HG02852 (cell line): Measurements from ENCODE around the gene USP40.
"Not testable (repeated sequence)": the region's sequence is repeated elsewhere in the genome, so short reads cannot be mapped to it uniquely, and the experiment has no call there.

Experiments
- ATAC-seq: cut with Tn5 transposase; IDR thresholded peaks from one replicate; pipeline ENCODE4 v1.9.1; 2021; ENCODE audit warnings: mild to moderate bottlenecking, moderate library complexity; ENCODE audit not compliant: unreplicated experiment

USP40 gene, protein sequence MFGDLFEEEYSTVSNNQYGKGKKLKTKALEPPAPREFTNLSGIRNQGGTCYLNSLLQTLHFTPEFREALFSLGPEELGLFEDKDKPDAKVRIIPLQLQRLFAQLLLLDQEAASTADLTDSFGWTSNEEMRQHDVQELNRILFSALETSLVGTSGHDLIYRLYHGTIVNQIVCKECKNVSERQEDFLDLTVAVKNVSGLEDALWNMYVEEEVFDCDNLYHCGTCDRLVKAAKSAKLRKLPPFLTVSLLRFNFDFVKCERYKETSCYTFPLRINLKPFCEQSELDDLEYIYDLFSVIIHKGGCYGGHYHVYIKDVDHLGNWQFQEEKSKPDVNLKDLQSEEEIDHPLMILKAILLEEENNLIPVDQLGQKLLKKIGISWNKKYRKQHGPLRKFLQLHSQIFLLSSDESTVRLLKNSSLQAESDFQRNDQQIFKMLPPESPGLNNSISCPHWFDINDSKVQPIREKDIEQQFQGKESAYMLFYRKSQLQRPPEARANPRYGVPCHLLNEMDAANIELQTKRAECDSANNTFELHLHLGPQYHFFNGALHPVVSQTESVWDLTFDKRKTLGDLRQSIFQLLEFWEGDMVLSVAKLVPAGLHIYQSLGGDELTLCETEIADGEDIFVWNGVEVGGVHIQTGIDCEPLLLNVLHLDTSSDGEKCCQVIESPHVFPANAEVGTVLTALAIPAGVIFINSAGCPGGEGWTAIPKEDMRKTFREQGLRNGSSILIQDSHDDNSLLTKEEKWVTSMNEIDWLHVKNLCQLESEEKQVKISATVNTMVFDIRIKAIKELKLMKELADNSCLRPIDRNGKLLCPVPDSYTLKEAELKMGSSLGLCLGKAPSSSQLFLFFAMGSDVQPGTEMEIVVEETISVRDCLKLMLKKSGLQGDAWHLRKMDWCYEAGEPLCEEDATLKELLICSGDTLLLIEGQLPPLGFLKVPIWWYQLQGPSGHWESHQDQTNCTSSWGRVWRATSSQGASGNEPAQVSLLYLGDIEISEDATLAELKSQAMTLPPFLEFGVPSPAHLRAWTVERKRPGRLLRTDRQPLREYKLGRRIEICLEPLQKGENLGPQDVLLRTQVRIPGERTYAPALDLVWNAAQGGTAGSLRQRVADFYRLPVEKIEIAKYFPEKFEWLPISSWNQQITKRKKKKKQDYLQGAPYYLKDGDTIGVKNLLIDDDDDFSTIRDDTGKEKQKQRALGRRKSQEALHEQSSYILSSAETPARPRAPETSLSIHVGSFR

DNA sequence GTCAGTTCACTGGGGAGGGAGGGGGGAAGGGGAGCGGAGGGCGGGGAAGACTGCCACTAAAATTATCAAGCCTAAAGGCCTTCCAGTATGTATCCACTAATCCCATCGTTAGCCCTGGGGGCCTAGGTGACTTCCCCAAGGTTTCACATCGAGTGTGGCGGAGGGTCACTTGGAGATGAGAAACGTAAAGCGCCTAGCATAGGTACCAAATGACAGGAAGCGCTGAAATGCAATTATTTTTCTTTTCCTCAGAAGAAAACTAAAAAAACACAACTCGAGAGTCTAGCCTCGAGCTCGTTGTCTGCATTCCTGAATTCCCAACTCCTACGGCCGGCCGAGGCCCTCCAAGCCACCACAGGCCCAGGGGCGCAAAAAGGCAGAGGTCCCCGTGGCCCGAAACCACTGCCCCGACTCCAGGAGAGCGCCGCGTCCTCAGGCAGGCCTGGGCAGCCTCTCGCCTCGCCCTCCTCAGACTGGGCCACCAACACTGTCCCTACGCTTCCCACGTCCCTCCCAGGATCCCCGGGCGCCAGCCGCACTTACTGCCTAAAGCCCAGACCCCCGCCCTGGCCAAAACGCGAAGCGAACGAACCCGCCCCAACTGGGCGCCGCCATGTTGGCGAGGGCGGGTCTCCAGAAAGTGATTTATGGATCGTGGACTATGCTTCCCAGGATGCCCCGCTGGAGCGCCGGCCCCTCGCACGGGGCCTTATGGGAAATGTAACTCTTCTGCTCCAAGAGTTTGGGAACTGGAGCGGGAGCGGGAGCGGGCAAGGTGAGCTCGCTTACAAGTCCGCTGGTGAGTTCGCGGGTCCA lies at the start of gene USP40:
Gene USP40, minus strand, starts transcription at position 642 of the 816 bp plus-strand sequence. CDS start 1,228 bp downstream, outside the sequence.
- peak; percentile 84 for ATAC-seq

DNA sequence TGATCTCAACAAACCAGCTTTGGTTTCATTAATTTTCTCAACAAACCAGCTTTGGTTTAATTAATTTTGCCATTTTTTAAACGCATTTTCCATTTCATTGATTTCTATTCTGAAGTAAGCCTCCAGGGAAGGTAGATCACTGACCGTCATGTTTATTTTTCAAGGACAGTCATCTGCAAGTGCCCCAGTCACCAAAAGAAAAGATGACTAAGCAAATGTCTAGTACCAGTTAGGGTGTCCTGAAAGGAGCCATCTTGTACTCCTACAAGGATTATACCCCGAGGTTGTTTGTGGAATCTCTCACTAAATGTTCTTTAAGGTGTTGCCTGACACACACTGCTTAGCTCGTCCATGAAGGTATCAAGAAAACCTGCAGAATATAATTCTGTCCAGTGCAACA lies 44.7 kb upstream of the USP40 start:
- ATAC-seq = no peak

DNA sequence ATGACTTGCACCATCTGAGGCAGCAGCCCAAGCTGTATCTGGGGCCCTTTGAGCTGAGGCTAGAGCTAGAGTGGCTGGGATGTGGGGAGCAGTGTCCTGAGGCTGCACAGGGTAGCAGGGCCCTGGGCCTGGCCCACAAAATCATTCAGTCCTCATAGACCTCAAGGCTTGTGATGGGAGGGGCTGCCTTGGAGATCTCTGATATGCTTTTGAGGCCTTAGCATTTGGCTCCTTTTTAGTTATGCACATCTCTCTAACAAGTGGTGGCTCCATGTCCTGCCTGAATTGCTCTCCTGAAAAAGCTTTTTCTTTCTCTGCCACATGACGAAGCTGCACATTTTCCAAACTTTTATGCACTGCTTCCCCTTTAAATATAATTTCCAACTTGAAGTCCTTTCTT lies 39.1 kb upstream of the USP40 start:
- no peak for ATAC-seq

DNA sequence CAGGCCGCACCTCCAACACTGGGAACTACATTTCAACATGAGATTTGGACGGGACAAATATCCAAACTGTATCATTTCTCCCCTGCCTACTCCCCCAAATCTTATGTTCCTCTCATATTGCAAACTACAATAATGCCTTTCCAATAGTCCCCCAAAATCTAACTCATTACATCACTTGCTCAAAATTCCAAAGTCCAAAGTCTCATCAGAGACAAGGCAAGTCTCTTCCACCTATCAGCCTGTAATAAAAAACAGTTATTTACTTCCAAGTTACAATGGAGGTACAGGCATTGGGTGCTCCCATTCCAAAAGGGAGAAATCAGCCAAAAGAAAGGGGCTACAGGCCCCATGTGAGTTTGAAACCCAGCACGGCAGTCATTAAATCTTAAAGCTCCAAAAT lies 38.2 kb upstream of the USP40 start:
- ATAC-seq = no peak

DNA sequence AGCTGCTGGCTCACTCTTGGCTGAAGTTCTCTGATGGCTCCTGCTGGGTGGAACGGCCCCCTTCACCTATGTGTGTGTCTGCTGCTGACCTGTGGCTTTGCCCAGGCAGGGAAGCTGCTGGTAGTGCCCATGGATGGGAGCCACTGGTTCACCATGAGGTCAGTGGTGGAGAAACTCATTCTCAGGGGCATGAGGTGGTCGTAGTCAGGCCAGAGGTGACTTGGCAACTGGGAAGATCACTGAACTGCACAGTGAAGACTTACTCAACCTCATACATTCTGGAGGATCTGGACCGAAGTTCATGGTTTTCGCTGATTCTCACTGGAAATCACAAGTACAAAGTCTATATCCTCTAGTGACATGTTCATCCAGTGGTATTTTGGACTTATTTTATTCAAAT lies 36.9 kb upstream of the USP40 start:
- ATAC-seq = no peak

DNA sequence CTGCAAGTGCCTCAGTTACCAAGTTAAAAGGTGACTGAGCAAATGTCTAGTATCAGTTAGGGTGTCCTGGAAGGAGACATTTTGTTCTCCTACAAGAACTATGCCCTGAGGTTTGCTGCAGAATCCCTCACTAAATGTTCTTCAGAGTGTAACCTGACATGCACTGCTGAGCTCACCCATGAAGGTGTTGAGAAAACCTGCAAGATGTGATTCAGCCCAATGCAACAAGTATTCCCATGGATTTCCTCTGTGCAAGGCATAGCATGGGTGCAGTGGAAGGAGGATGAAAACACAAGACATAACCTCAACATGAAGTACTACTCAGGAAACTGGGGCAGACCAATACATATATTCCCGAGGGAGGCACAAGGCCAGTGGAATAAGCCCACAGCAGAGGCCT lies 35.5 kb upstream of the USP40 start:
- ATAC-seq = no peak

DNA sequence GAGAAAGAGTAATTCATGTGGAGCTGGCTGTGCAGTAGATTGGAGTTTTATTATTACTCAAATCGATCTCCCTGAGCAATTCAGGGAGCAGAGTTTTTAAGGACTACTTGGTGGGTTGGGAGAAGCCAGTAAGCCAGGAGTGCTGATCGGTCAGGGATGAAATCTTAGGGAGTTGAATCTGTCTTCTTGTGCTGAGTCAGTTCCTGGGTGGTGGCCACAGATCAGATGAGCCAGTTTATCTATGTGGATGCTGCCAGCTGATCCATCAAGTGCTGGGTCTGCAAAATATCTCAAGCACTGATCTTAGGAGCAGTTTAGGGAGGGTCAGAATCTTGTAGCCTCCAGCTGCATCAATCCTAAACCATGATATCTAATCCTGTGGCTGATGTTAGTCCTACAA lies 33.8 kb upstream of the USP40 start:
- ATAC-seq = no peak

DNA sequence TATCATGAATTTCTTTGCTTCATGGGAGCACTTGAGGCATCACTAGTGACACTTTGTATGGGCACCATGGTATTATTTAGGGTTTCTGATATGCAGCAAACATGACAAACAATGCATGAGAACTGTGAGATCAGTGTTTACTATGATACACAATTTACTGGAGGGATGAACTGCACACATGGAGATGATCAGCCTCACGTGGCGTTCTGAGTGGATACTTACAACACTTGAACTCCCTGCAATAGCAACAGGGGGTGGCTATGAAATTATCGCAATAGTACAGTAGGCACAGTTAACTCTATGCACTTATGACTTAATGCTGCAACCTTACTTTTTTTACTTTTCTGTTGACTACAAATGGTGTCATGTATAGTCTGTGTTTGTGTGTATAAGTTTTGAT lies 32.4 kb upstream of the USP40 start:
- no peak for ATAC-seq

DNA sequence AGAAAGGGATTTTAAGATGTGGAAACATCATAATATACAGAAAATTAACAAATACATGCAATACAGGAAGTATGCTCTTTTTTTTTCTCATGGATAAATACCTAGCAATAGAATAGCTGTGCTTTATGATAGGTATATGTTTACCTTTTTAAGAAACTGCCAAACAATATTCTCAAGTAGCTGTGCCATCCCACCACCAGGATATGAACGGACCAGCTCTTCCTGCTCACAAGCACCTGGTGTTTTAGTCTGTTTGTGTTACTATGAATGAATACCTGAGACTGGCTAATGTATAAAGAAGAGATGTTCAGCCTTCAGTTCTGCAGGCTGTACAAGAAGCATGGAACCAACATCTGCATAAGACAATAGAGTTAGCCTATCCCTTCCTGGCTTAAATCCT lies 30.9 kb upstream of the USP40 start:
- ATAC-seq = no peak

DNA sequence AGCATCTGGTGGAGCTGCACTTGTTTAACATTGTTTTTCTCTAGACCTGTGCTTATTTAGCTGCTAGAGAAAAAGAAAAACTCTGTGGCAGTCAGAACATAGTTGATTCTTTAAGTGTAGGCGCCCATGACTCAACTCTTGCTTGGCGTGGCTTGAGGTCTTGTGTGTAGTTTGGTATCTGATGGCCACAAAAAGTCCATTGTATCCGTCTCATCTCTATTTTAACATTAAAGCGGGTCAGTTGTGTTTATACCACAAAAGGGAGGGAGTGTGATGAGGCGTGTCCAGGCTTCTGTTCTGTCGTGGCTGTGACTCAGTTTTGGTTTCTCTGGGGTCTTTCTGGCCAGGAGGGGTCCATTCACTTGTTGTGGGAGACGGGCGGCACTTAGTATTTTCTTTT lies 26.6 kb upstream of the USP40 start:
- ATAC-seq = no peak

DNA sequence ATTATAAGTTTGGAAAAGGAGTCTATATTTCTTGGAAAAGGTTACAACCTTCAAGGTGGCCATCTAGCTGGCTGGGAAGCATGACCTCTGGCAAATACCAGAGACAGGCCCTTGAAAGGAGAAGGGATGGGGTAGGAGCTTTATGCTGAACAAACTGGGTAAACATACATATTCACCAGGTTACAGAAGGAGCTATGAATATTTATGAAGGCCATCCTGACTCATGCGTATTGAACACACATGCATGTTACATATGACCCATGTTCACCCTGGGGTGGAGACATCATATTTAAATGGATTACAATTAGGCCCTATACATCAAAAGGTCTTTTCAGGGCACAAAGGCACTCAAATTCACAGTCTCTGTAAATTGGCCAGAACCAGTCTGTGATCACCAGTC lies 26.1 kb upstream of the USP40 start:
- ATAC-seq = not testable (repeated sequence)

DNA sequence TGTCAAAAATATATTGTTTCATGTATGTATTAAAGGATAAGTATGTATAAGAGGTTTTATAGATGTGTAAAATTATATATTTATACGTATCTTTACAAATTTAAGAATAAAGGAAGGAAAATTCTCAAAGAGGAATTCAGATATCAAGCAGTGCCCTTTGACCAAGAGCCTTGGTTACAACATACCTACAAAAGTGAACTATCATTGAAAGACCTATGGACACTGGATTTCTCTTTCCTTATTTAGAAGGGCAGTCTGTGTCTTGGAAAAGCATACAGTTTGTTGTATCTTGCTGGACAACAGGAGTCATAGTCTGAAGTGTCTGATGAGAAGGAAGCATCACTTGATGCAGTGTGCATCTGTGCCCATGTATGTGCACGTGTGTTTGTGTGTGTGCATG lies 21.8 kb upstream of the USP40 start:
- no peak for ATAC-seq

DNA sequence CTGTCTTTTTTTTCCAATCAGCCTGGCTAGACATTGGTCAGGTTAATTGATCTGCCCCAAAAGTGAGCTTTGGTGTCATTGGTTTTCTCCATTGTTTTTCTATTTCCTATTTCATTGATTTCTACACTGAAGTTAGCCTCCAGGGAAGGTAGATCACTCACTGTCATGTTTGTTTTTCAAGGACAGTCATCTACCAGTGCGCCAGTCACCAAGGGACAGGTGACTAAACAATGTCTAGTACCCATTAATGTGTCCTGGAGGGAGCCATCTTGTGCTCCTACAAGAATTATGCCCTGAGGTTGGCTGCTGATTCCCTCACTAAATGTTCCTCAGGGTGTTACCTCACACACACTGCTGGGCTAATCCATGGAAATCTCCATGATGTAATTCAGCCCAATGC lies 17.6 kb upstream of the USP40 start:
- no peak for ATAC-seq

DNA sequence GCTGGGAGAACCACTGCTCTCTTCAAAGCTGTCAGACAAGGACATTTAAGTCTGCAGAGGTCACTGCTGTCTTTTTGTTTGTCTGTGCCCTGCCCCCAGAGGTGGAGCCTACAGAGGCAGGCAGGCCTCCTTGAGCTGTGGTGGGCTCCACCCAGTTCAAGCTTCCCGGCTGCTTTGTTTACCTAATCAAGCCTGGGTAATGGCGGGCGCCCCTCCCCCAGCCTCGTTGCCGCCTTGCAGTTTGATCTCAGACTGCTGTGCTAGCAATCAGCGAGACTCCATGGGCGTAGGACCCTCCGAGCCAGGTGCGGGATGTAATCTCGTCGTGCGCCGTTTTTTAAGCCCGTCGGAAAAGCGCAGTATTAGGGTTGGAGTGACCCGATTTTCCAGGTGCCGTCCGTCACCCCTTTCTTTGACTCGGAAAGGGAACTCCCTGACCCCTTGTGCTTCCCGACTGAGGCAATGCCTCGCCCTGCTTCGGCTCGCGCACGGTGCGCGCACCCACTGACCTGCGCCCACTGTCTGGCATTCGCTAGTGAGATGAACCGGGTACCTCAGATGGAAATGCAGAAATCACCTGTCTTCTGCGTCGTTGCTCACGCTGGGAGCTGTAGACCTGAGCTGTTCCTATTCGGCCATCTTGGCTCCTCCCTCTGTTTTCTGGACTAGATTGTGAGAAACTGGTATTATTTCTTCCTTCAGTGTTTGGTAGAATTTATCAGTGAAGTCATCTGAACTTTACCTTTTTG lies 16.8 kb upstream of the USP40 start:
- not testable (repeated sequence) for ATAC-seq

DNA sequence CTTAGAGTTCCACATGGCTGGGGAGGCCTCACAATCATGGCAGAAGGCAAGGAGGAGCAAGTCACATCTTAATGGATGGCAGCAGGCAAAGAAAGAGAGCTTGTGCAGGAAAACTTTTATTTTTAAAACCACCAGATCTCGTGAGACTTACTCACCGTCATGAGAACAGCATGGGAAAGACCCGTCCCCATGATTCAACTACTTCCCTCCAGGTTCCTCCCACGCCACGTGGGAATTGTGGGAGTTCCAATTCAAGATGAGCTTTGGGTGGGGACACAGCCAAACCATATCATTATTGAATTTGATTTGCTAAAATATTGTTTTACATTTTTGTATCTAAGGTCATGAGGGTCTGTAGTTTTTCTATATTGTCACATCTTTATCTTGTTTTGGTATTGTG lies 10.8 kb upstream of the USP40 start:
- not testable (repeated sequence) for ATAC-seq

DNA sequence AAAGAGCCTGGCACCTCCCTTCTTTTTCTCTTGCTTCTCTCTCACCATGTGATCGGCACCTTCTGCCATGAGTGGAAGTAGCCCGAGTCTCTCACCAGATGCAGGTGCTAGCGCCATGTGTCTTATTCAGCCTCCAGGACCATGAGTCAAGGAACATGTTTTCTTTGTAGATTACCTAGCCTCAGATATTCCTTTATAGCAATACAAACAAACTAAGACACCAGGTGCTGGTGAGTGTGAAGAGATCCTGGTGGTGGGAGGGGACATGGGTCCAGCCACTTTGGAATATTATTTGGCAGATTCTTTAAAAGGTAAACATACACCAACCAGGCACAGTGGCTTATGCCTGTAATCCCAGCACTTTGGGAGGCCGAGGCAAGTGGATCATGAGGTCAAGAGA lies 5.9 kb upstream of the USP40 start:
- ATAC-seq = no peak

DNA sequence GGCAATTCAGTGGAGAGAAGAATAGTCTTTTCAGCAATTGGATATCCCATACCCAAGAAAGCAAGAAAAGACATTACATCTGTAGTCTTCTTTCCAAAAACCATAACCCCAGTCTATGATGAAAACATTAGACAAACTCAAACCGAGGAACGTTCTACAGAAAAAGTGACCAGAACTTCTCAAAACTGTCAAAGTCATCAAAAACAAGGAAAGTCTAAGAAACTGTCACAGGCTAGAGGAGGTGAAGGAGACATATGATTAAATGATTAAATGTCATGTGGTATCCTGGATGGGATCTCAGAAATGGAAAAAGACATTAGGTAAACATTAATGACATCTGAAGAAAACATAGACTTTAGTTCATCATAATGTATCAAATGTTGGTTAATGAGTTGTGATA lies 4.9 kb upstream of the USP40 start:
- no peak for ATAC-seq

DNA sequence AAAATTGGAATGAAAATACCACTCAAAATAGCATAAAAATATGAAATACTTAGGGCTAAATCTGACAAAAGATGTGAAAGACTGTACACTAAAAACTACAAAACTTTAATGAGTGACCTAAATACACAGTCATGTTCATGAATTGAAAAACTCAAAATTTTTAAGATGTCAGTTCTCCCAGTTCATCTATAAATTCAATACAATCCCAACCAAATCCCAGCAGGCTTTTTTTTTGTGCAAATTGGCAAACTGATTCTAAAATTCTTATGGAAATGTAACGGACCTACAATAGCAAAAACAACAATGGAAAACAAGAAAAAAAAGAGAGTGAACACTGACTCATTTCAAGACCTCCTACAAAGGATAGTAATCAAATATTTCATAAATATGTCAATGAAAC lies 4.4 kb upstream of the USP40 start:
- no peak for ATAC-seq

DNA sequence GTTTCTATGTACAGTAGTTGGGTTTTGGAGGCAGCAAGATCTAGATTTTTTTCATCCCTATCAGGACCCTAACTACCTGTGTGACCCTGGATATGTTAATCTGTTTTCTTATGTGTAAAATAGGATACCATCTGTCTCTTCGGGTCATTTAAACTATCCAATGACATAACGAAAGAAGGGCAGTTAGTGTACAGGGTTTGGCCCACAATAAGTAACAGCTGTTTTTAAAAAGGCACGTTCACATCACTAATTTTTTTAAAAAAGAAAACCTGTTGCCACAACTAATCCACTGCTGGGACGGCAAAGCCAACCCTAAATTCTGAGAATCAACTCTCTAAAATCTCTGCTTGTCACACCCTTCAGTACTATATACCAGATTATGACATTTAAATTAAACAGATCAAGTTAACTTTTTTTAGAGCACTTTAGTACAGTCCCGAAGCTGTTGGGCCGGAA lies 869 bp downstream of the USP40 start:
- ATAC-seq = peak; percentile 29
